ENCODE measurements around the gene MAGI2. TPM values are rescaled to one million over a fixed set of nuclear protein-coding genes. Genes with fewer than 3 reads are reported as not detected.

The MAGI2 gene
- total RNA-seq, 1 donor from 2014 or later: 2.5 TPM

GRCh38 chr7:78862411-78862900, 591.0 kb downstream of the MAGI2 start:
- no peak for DNase-seq (ENCODE audit: low read depth)
- no peak for TF ChIP-seq CTCF (IDR thresholded peaks at IDR 0.05; ENCODE audit: insufficient read depth, low read length, poor library complexity, severe bottlenecking)
- Histone ChIP-seq H3K27me3 (ENCODE audit: control insufficient read depth, insufficient read depth, low read length) (no peaks in the 10 kb centered on the region), H3K36me3 (ENCODE audit: control insufficient read depth, insufficient read depth, low read length) (no peaks in the 10 kb centered on the region), H3K4me3 (ENCODE audit: low read depth, low read length) (no peak overlapping the region)

- no peaks in the 10 kb centered on the region for H3K36me3 ChIP-seq (ENCODE audit: control insufficient read depth, insufficient read depth, low read length)
- no peak for DNase-seq (ENCODE audit: low read depth)
- no peak for TF ChIP-seq CTCF (IDR thresholded peaks at IDR 0.05; ENCODE audit: insufficient read depth, low read length, poor library complexity, severe bottlenecking)
- no peaks in the 10 kb centered on the region for H3K27me3 ChIP-seq (ENCODE audit: control insufficient read depth, insufficient read depth, low read length)
- no peak overlapping the region for H3K4me3 ChIP-seq (ENCODE audit: low read depth, low read length)
Measured at GRCh38 chr7:78852951-78853350, 600.5 kb downstream of the MAGI2 start.

GRCh38 chr7:78850093-78850740, 603.2 kb downstream of the MAGI2 start:
- no peak for DNase-seq (ENCODE audit: low read depth)
- no peaks in the 10 kb centered on the region for H3K36me3 ChIP-seq (ENCODE audit: control insufficient read depth, insufficient read depth, low read length)
- no peak overlapping the region for H3K4me3 ChIP-seq (ENCODE audit: low read depth, low read length)
- H3K27me3 ChIP-seq (ENCODE audit: control insufficient read depth, insufficient read depth, low read length): no peaks in the 10 kb centered on the region
- TF ChIP-seq CTCF (IDR thresholded peaks at IDR 0.05; ENCODE audit: insufficient read depth, low read length, poor library complexity, severe bottlenecking): no peak

GRCh38 chr7:78845155-78845554, 608.3 kb downstream of the MAGI2 start:
- Histone ChIP-seq H3K27me3 (ENCODE audit: control insufficient read depth, insufficient read depth, low read length) (no peaks in the 10 kb centered on the region), H3K4me3 (ENCODE audit: low read depth, low read length) (no peak overlapping the region), H3K36me3 (ENCODE audit: control insufficient read depth, insufficient read depth, low read length) (no peaks in the 10 kb centered on the region)
- DNase-seq (ENCODE audit: low read depth): no peak
- TF ChIP-seq CTCF (IDR thresholded peaks at IDR 0.05; ENCODE audit: insufficient read depth, low read length, poor library complexity, severe bottlenecking): no peak

- DNase-seq (ENCODE audit: low read depth): no peak
- TF ChIP-seq CTCF (IDR thresholded peaks at IDR 0.05; ENCODE audit: insufficient read depth, low read length, poor library complexity, severe bottlenecking): no peak
- Histone ChIP-seq H3K4me3 (ENCODE audit: low read depth, low read length) (no peak overlapping the region), H3K36me3 (ENCODE audit: control insufficient read depth, insufficient read depth, low read length) (no peaks in the 10 kb centered on the region), H3K27me3 (ENCODE audit: control insufficient read depth, insufficient read depth, low read length) (no peaks in the 10 kb centered on the region)
Measured at GRCh38 chr7:78842068-78842467, 611.4 kb downstream of the MAGI2 start.

- no peak for DNase-seq (ENCODE audit: low read depth)
- no peak for TF ChIP-seq CTCF (IDR thresholded peaks at IDR 0.05; ENCODE audit: insufficient read depth, low read length, poor library complexity, severe bottlenecking)
- no peaks in the 10 kb centered on the region for H3K36me3 ChIP-seq (ENCODE audit: control insufficient read depth, insufficient read depth, low read length)
- no peak overlapping the region for H3K4me3 ChIP-seq (ENCODE audit: low read depth, low read length)
- no peaks in the 10 kb centered on the region for H3K27me3 ChIP-seq (ENCODE audit: control insufficient read depth, insufficient read depth, low read length)
Measured at GRCh38 chr7:78835897-78836296, 617.6 kb downstream of the MAGI2 start.

All from kidney epithelial cell (primary cell).